Calu3 (cell line): Measurements from ENCODE around the gene NT5DC2. TPM values are rescaled to one million over a fixed set of nuclear protein-coding genes. Genes with fewer than 3 reads are reported as not detected.

Source experiments
- BruUV-seq: library from RNA; stranded (reverse); fragments of 400-500 nt; replicated peaks from 2 replicates; lab custom pipeline; 2021; lab: Mats Ljungman, UMichigan
- CTCF ChIA-PET: fragments of 300-600 bp; sonication (Branson Sonifier 250); formaldehyde crosslinking; loops from one replicate; lab custom pipeline; 2022; ENCODE audit warnings: antibody characterized with exemption; lab: Charles Lee
- DNase-seq: peaks from one replicate; pipeline ENCODE4 v3.0.0; 2022
- H3K27ac Mint-ChIP-seq: one replicate; pipeline ENCODE4 v1.8.0; 2022; ENCODE audit warnings: mixed read lengths; ENCODE audit not compliant: unreplicated experiment
- H3K27me3 Mint-ChIP-seq: one replicate; pipeline ENCODE4 v1.8.0; 2022; ENCODE audit warnings: mixed read lengths; ENCODE audit not compliant: unreplicated experiment
- H3K36me3 Mint-ChIP-seq: one replicate; pipeline ENCODE4 v1.8.0; 2022; ENCODE audit warnings: mild to moderate bottlenecking, moderate library complexity, mixed read lengths; ENCODE audit not compliant: insufficient read depth, unreplicated experiment
- H3K4me1 Mint-ChIP-seq: one replicate; pipeline ENCODE4 v1.8.0; 2022; ENCODE audit warnings: mild to moderate bottlenecking, low read depth, mixed read lengths; ENCODE audit not compliant: unreplicated experiment
- H3K4me3 Mint-ChIP-seq: one replicate; pipeline ENCODE4 v1.8.0; 2022; ENCODE audit warnings: mild to moderate bottlenecking, low read depth, moderate library complexity, mixed read lengths; ENCODE audit not compliant: unreplicated experiment
- H3K9me3 Mint-ChIP-seq: one replicate; pipeline ENCODE4 v1.8.0; 2022; ENCODE audit warnings: low read depth, mixed read lengths; ENCODE audit not compliant: unreplicated experiment
- CTCF ChIP-seq: fragments of 200-600 bp; IDR thresholded peaks from one replicate; pipeline ENCODE4 v1.8.0; 2022; ENCODE audit warnings: antibody characterized with exemption; ENCODE audit not compliant: unreplicated experiment
- intact Hi-C: fragments of 100-400 bp; cut with micrococcal nuclease; formaldehyde crosslinking; loops from one replicate; pipeline ENCODE4 v1.10.0; 2022; ENCODE audit not compliant: unreplicated experiment
- total RNA-seq: library from RNA; stranded (reverse); gene quantifications from 2 replicates; pipeline ENCODE4 v1.2.3, GENCODE V29; 2022

NT5DC2 gene
- total RNA-seq, 1 experiment from 2014 or later, result 146 TPM

DNA sequence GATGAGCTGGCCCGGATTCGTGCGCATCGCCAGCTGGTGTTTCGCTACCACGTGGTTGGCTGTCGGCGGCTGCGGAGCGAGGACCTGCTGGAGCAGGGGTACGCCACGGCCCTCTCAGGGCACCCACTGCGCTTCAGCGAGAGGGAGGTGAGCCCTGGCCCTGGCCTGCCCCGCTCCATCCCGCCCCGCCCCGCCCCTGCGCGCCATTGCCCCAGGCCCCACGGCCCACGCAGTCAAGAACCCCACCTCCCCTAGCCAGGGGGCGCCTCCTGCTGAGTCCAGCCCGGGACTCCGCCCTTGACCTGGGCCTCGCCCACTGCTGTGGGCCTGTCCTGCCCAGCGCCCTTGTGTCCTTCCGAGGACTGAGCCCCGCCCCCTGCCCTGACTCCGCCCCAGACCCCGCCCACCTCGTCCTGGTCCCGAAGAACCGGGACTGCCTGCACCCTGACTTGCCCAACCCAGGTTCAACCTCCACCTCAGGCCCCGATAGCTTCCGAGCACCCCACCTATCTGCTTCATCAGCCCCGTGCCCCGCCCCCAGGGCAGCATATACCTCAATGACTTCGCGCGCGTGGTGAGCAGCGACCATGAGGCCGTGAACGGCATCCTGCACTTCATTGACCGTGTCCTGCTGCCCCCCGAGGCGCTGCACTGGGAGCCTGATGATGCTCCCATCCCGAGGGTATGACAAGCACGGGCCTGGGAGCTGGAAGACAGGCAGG is 14.8 kb downstream of the NT5DC2 start:
- BruUV-seq, result no TSS peak
- no peaks in the 10 kb centered on the region for H3K4me1 Mint-ChIP-seq
- CTCF ChIA-PET, result no interaction called here
- H3K27me3 Mint-ChIP-seq, result peaks cover 24% of the 10 kb centered on the region
- DNase-seq, result no peak
- no peak for TF ChIP-seq CTCF
- H3K9me3 Mint-ChIP-seq, result no peaks in the 10 kb centered on the region
- peak overlapping the region; percentile 20 for H3K4me3 Mint-ChIP-seq
- peaks cover 10% of the 10 kb centered on the region for H3K36me3 Mint-ChIP-seq
- intact Hi-C loops, result no loop called here
- no peak overlapping the region for H3K27ac Mint-ChIP-seq

DNA sequence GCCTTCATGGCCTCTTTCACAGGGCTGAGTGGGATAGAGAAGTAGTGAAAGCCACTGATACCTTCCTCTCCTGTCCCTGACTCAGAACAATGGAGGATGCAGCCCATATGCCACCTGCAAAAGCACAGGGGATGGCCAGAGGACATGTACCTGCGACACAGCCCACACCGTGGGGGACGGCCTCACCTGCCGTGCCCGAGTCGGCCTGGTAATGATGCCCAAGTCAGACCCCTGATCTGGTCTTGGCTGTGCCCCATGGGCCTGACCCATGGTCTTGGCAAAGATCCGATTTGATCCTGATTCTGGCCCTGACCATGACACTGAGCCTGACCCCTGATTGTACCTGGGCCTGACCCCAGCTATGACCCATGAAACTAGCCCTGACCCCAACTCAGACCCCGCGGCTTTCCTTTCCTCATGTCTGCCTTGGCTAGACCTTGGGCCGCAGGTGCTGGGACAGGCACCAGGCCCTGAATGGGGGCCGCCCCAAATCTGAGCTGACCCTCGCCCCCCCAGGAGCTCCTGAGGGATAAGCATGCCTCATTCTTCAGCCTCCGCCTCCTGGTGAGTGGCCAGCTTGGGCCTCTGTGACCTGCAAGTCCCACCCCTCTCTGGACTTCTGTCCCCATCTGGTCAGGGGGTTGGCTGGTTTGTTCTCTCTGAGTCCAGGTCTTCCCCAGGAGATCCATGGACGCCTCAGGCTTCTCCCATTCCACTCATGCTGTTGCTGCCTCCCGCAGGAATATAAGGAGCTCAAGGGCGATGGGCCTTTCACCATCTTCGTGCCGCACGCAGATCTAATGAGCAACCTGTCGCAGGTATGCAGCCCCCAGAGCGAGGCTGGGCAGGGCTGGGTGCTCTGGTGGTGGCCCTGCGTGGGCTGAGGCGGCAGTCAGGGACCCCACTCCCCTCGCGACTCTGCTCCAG is 15.6 kb downstream of the NT5DC2 start:
- intact Hi-C loops, result no loop called here
- Mint-ChIP-seq H3K4me3 (no peak overlapping the region), H3K9me3 (no peaks in the 10 kb centered on the region), H3K4me1 (no peaks in the 10 kb centered on the region), H3K27ac (no peak overlapping the region), H3K27me3 (peaks cover 24% of the 10 kb centered on the region), H3K36me3 (peaks cover 4% of the 10 kb centered on the region)
- no peak for TF ChIP-seq CTCF
- DNase-seq, result no peak
- CTCF ChIA-PET, result interaction anchor here (0.5 to 0.6 kb wide), 2 partner anchors 21 to 49 kb away, joined by 4 to 5 read pairs; no protein-coding TSS in a partner anchor
- no TSS peak for BruUV-seq

DNA sequence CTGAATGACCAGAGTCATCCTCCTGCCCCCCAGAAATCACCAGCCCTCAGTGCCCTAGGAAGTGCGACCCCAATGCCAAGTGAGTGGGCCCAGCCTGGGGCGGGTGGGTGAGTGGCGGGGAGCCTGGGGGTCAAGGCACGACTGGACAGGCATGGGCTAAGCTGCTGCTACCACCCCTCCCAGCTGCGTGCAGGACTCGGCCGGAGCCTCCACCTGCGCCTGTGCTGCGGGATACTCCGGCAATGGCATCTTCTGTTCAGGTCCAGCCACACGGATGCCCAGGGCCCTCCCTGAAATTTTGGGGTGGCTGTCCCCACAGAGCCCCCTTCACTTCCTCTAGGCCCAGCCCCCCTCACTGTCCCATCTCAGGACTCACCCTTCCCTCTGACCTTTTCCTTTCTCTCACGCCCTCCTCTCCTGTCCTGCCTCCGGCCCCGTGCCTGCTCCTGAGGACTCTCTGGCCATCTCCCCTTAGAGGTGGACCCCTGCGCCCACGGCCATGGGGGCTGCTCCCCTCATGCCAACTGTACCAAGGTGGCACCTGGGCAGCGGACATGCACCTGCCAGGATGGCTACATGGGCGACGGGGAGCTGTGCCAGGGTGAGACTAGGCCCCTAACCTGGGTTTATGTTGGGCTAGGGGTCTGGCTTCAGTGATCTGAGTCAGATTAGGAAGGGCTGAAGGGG is 17.0 kb downstream of the NT5DC2 start:
- no peaks in the 10 kb centered on the region for H3K36me3 Mint-ChIP-seq
- CTCF ChIA-PET, result no interaction called here
- intact Hi-C loops, result no loop called here

More for the DNA sequence above, 17.0 kb downstream of the NT5DC2 start:
- H3K4me1 Mint-ChIP-seq, result no peaks in the 10 kb centered on the region
- H3K27ac Mint-ChIP-seq, result no peak overlapping the region
- no TSS peak for BruUV-seq
- no peak for TF ChIP-seq CTCF
- no peak for DNase-seq
- no peak overlapping the region for H3K4me3 Mint-ChIP-seq
- no peaks in the 10 kb centered on the region for H3K9me3 Mint-ChIP-seq
- H3K27me3 Mint-ChIP-seq, result peaks cover 38% of the 10 kb centered on the region
